GM21619 (cell line): Measurements from ENCODE around the gene DYNLL2.
"Not testable (repeated sequence)": the region's sequence is repeated elsewhere in the genome, so short reads cannot be mapped to it uniquely, and the experiment has no call there.

Experiments
- ATAC-seq: cut with Tn5 transposase; IDR thresholded peaks from one replicate; pipeline ENCODE4 v1.9.1; 2021; ENCODE audit not compliant: unreplicated experiment

Gene DYNLL2

DNA sequence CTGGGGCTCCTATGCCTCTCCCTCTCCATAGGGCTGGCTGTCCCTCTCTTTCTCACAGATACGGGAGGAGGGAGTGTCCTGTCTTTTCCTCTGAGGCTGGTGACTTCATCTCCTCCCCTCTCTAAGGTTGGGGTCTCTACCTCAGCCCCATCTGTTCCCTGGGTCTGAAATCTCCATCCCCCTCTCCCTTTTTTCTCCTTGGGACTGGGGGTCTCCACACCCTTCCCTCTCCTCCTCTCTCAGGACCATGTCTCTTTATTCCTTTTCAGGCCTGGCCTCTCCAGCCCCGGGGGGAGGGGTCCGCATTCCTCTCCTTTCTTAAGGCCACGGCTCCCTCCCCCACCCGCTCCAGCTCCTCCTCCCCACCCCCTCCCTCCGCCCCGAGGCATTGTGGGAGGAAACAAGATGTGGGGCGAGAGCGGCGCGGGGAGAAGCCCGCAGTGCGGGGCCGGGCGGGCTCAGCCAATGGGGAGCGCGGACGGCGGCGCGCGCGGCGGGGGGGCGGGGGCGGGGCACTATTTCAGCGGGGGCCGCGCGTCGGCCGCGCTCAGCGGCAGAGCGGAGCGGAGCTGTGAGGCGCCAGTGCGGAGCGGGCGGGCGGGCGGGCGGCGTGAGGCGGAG is at the start of gene DYNLL2:
Gene DYNLL2, plus strand, starts transcription at position 550 of the 621 bp plus-strand sequence. CDS start 3,672 bp downstream, outside the sequence.
- peak; percentile 66 for ATAC-seq

DNA sequence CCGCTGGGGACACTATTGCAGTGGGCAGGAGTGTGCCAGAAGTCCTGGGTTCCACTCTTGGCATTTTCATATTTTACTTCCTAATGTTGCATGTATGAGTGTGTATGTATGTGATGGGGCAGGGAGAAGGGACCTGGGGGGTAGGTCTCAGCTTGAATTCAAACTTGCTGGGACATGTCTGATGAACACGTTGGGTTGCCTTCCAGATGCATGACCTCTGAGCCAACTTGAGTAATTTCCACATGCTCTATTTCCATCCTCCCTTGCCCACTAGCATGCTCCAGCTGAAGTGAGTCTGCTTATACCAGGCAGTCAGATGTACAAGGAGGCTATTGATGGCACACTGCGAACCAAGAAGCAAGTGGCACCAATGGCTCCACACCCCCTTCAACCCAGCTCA is 43.2 kb upstream of the DYNLL2 start:
- ATAC-seq, result no peak

DNA sequence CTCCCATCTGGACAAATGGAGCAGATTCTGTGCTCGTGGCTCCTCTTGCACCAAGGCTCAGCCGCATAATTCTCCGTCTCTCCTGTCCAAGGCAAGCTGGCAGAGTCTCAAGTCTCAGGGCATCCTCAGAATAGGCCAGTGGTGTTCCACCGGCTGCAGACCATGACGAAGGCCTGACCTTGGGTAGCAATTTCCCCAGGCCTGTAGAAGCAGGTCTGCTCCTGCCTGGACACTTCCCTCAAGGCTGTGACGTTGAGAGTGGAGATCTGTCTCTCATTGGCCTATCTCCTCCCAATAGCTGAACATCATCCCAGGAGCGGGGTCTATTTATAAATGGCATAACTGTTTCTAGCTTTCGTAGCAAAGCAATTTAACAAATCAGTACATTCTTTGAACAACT is 42.8 kb upstream of the DYNLL2 start:
- ATAC-seq, result no peak

DNA sequence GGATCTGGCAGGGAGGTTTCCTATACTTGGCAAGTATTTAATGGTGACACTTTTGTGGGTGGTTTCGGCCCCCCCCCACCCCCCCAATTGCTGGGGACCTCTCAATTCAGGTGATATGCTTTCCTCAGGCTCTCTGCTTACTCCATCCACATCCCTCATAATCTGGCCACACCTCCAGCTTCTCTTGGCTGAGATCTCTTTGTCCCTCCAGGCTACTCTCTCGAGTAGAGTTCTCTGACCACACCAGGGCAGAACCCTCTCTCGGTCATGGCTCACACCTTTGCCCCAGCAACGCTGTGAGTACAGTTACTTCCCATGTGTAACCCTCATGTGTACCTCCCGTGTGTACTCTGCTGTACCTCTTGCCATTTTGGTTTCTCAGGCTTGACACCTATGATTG is 42.1 kb upstream of the DYNLL2 start:
- no peak for ATAC-seq

DNA sequence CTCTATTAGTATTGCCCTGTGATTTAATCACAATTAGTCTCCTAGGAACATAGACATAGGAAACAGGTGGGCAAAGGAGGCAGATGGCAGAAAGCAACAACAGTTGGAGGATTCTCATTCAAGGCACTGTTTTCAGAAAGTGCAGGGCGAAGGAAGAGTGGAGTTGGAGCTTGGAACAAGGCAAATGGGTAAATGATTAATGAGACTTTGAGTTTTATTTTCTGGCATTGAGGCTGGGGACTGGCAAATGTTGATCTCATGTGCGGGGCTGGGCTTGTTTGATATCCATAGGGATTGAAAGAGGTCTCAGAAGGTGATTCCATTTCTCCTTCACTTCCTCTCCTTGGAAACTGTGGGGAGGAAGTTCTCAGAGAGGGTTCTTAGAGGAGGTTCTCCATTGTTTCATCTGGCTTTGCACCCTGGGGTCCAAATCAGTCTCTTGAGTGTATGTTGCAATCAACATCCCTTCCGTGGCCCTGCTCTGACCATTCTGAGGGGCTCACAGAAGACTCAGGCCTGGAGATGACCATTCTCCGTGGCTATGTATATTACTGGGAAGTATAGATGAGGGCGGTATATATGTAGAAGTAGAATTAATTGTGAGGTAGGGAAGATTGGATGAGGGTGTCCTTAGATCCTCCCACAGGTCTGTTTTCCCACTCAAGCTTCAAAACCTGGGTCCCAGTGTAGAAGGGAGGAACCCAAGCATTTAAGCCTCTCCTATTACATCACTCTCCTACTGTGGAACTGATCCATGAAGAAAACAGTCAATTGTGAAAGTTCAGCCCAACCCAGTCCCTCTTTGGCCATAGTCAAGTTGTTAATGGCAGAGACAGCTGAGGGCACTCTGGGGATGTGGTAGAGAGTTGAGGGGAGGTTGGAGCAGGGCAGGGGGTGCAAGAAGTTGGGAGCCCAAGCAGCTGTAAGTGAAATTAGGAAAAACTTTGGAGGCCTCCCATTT is 39.7 kb upstream of the DYNLL2 start:
- no peak for ATAC-seq

DNA sequence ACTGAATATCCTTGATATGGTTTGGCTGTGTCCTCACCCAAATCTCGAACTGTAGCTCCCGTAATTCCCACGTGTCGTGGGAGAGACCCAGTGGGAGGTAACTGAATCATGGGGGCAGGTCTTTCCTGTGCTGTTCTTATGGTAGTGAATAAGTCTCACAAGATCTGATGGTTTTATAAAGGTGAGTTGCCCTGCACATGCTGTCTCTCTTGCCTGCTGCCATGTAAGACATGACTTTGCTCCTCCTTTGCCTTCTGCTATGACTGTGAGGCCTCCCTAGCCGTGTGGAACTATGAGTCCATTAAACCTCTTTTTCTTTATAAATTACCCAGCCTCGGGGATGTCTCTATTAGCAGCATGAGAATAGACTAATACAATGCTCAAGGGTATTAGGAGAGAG is 39.0 kb upstream of the DYNLL2 start:
- not testable (repeated sequence) for ATAC-seq

DNA sequence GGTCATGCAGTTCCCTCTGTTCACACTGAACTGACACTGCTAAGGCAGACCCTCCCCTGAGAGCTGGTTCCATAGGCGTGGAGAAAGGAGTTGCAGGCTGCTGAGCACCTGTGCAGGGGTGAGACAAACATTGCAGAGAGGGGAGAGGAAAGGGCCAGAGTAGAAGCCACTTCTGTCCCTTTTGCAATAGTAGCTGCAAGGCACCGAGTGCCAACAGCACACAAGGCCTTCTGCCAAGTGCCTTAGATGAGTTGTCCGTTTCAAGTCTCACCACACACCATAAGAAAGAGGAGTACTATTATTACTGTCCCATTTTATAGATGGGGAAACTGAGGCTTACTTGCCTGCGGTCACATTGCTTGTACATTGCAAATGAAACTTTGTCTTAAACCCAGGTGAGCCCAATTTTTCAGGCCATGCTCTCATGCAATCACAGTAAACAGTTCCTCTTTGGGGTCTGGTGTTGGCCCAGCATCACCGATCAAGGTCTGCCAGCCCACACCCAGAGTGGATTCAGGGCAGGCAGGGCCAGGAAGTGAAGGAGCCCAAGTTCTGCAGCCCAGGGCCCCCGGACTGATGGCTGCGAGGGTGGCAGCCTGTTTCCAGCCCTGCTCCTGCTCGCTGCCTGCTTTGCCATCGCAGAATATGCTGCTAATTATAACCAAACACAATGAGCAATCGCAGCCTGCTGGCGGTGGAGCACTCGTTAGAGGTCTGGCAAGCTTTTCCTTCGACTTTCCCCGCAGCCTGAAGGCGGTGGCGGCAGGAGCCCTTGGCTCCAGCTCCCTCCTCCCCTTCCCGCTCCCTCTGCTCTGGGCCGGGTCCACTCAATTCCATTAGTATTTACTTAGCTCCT is 36.8 kb upstream of the DYNLL2 start:
- no peak for ATAC-seq

DNA sequence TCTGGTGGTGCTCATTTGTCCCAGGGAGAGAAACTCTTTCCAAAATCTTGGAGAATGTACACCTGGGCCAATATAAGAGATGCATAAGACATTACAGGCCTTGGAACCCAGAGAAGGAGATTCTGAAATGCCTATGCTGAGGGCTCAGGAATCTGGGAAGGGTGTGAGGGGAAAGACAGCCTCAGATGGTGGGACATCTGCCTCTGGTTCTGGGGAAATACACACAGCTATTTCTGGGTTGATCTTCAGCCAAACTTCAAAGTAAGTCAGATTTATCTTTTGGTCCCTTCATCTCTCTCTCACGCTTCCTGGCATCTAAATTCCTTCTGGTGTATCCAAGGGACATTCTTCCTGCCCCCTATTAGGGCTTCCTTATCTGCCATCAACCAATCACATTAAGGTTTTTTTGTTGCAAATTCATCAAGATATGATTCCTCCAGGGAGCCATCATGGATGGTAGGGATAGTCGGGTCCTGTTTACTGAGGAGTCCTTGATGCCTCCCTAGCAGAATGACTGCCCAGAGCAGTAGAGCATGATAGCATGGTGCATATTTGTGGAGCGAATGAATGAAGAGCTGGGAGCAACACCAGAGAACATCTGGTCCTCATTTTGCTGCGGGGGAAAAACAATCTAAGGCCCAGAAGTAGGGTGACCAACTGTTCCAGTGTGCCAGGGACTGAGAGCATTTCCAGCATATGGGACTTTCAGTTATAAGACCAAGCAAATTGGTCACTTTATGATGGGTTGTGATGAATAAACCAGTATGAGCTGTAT is 35.7 kb upstream of the DYNLL2 start:
- ATAC-seq, result no peak

DNA sequence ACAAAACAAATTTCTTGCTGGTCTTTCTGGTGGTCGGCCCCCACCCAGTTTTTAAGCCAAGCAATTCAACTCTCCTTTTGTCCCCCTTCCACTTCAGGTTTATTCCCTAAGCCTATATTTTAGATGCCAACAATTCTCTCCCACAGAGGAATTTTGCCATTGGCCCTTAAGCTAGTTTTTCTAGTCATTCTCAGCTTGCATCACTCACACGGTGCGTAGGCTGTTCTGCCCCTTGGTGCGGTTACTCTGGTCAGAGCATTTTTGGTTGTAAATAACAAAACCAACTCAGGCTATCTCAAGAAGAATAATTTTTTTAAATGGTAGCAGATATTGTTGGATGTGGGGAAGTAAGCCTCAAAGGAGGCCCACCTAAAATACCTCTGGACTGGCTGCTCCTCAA is 33.7 kb upstream of the DYNLL2 start:
- ATAC-seq, result no peak

DNA sequence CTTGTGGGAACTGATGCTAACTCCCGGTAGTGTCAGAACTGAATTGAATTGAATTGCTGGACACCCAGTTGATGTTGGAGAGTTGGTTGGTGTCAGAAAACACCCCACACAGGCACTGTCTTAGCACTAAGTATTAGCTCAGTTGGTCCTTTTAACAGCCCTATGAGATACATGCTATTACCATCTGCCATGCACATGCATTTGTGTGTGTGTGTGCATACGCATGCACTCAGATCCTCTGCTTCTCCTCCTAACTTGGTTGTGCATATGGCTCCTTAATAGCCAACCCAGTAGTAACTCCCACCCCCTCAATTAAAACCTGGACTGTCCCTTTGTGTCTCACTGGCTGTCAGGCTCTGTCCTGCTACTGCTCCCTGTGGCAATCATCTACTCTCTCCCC is 32.3 kb upstream of the DYNLL2 start:
- no peak for ATAC-seq

DNA sequence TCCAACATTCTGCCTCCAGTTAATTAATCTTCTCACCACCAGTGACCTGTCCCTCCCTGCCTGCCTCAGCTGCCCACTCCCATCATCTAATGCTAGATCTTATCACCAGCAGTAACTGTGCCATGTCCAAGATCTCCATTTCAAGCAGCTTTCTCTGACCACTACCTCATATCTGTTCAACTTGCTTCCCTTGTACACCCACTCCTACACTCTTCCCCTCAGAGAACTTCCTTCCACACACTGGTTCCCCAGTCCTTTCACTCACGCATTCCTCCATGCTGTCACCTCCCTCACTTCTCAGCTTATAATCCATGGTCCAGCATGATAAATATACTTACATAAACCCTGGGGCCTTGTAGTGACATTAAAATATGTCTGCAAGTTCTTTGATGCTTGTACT is 31.8 kb upstream of the DYNLL2 start:
- no peak for ATAC-seq

DNA sequence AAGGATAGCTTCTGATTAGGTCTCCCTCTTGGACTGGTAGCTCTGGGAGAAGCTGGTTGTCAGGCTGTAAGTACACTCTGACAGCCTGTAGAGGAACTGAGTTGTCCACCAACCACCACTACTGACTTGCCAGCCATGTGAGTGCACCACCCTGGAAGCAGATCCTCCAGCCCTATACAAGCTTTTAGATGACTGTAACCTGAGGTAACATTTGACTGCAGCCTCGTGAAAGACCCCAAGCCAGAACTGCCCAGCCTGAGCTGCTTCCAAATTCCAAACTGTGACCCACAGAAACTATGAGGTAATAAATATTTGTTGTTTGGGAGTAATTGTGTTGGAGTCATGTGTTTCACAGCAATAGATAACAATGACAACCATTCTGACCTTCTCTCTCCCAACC is 30.8 kb upstream of the DYNLL2 start:
- ATAC-seq, result no peak

DNA sequence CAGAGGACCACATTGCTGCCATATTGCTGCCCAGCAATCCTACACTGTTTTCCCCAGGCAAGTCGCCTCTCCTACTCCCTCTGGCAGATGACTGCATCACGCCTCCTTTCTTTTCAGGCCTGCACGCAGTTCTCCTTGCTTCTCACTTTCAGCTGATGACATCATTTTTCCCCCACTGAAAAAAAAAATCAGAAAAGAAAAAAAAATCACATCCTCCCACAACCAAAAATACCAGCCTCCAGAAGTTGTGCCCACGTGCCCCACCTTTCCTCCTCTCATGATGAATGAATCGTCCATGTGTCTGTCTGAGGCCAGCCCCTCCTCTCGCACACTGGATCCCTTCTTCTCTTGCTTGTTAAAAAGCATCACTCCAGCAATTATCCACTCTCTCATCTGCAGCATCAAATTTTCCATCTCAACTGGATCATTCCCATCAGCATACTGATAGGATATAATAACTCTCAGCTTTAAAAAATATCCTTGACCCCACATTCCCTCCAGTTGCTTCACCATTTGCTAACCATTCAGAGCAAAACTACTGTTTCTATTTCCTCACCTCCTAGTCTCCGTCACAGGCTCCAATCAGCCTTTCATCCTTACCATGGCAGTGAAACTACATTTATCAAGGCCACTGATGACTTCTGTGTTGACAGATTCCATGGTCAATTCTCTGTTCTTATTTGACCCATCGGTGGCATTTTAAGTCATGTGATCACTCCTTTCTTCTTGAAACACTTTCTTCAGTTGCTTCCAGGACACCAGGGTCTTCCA is 30.1 kb upstream of the DYNLL2 start:
- no peak for ATAC-seq

DNA sequence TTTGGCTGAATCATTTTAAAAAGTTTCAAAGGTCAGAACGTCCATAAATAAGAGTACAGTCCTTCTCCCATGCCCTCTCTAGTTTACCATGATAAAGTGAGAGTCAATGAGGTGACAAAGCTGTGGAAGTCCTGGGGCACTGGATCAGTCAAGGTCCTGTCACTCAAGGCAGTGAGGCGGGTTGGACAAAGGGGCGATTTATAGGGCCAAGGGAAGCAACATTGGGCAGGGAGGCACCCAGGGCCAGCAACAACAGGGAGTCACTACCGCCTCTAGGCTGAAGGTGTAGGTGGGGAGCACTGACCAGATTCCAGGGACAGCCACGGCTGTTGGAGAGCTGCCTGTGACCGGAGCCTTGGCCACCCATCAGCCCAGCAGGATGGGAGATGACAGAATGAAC is 28.6 kb upstream of the DYNLL2 start:
- no peak for ATAC-seq

DNA sequence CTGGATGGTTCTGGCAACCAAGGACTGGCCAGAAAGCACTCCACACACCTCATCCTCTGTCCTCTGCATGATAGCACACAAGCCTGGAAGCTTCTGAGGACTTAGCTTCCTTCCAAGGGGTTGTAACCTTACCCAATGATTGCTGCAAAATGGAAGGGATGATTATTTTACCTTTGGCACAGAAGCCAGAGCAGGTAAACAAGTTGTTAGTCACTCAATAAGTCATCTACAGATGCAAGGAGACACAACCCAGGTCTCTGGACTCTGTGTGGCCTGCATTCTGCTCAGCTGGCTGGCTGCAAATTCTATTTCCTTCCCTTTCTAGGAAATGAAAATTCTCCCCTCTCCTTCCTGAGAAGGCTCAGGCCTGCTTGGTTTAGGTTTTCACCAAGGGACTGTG is 26.7 kb upstream of the DYNLL2 start:
- no peak for ATAC-seq

DNA sequence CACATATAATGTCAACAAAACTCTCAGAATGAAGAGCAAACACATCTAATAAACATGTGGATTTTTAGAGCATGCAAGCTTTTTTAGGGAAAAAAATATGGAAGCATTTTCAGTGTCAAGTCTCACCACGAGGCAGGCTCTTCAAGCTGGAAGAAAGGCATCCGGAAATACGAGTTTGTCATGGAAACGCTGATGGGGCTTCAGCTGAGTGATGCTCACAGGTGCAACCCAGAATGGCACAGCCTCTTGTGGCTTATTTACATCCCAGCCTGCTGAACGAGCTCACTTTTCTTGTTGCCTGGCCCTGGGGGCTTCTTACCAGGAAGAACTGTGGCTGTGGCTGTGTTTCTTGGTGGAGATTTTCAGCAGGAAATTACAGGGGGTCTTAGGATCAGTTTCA is 24.1 kb upstream of the DYNLL2 start:
- ATAC-seq, result no peak

DNA sequence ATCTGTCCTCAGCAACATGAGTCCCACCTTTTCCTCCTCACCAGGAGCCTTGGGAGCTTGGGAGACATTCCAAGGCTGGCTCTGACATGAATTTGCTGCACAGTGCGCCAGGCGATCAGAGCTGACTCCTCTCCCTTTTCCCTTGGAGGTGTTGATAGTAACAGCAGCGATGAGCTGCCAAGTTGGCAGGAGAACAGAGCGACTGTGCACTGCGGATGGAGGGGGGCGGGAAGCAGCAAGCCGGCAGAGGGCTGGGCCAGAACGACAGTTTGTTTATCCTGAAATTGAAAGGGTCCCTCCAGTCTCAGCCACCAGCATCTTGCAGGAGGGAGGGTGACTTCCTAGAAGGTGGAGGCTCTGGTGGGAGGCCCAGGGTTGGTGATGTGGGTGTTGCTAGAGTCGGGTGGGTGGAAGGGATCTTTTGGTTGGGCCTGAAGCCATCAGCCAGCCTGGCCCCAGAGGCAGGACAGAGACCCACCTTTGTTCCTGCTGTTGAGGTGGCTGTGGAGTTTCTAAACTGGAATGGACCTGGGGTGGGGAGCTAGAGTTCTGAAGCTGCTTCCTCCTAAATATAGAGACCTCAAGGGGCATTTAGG is 22.5 kb upstream of the DYNLL2 start:
- no peak for ATAC-seq

DNA sequence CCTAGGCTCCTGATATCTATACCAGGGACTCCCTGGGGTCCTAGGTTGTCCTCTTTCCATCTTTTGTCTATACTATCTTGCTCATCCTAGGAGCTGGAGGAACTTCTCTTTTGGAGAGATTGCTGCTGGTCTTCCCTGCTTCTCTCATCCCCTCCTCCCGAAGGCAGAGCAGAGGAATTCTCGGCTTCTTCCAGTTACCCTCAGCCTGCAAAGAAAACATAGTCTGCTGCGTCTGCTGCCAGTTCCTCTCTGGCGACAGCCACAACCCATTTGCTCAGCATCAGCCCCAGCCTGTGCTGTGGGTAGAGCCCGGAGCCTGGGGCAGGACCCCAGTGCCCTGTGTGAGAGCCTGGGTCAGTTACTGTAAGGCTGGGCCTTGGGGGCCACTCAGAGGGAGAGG is 21.5 kb upstream of the DYNLL2 start:
- no peak for ATAC-seq

DNA sequence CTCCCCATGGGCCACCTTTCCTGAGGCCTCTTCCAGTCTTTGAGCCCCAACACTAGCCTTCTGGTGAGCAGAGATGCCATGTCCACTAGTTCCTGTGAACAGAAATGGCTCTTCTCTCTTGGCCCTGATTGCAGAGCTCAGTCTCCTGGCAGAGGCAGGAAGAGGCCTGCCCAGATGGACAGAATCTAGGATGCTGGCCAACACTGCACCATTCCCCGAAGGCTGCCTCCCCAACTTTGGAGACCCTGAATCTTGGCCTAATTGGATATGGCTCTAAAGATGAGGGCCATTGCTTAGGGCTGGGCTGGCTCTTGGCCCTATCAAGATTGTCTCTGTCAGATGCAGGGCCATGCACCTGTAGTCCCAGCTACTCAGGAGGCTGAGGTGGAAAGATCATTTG is 18.0 kb upstream of the DYNLL2 start:
- no peak for ATAC-seq

DNA sequence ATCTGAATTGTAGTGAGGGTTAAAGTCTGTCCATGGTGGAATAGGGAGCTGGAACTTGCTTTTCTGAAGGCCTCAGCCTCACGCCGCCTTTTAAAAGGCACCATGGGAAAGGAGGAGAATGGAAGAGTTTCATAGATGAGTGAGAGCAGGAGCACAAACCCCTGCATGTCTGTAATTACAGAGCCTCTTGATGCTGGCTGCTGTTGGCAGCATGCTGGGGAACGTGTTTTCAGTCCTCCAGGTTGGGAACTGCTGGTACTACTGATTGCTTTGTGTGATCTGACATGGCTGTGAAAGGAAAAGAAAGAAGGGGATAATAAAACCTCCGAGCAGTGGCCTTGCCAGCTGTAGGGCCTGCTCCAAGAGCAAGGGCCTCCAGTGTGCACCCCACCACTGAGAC is 16.8 kb upstream of the DYNLL2 start:
- no peak for ATAC-seq
